CD4-positive, alpha-beta T cell treated with Interleukin-4 for 1 hour (primary cell): Measurements from ENCODE around the gene SLC19A1.

Experiments used
- DNase-seq, 2 donors: peaks; one replicate each; pipeline ENCODE4 v3.0.0-alpha.2; 2020 to 2022

Gene SLC19A1

GRCh38 chr21:45542242-45542666 lies at the start of gene SLC19A1:
Gene SLC19A1 (minus strand): TSS chr21:45542440. CDS start chr21:45537959, 4,481 bp downstream.
- peak; percentile 67 to 71 for DNase-seq

GRCh38 chr21:45591619-45592207 lies 49.5 kb upstream of the SLC19A1 start:
- peak in 1 of 2 donors; percentile 7 for DNase-seq

GRCh38 chr21:45590726-45591618 lies 48.7 kb upstream of the SLC19A1 start:
- peak; percentile 39 to 65 for DNase-seq

GRCh38 chr21:45590246-45590725 lies 48.0 kb upstream of the SLC19A1 start:
- peak; percentile 62 to 70 for DNase-seq

GRCh38 chr21:45589686-45590245 lies 47.5 kb upstream of the SLC19A1 start:
- DNase-seq, result no peak

- DNase-seq, result no peak
Measured at GRCh38 chr21:45588871-45589491, 46.7 kb upstream of the SLC19A1 start.

- no peak for DNase-seq
Measured at GRCh38 chr21:45588086-45588825, 46.0 kb upstream of the SLC19A1 start.

- DNase-seq, result no peak
Measured at GRCh38 chr21:45586289-45586858, 44.1 kb upstream of the SLC19A1 start.

- DNase-seq, result no peak
Measured at GRCh38 chr21:45584786-45585185, 42.5 kb upstream of the SLC19A1 start.

GRCh38 chr21:45583831-45584509 lies 41.7 kb upstream of the SLC19A1 start:
- no peak for DNase-seq

- no peak for DNase-seq
Measured at GRCh38 chr21:45582128-45582527, 39.9 kb upstream of the SLC19A1 start.

- no peak for DNase-seq
Measured at GRCh38 chr21:45581322-45581712, 39.1 kb upstream of the SLC19A1 start.

GRCh38 chr21:45580576-45581321 lies 38.5 kb upstream of the SLC19A1 start:
- no peak for DNase-seq

GRCh38 chr21:45580181-45580575 lies 37.9 kb upstream of the SLC19A1 start:
- no peak for DNase-seq

GRCh38 chr21:45579383-45580180 lies 37.3 kb upstream of the SLC19A1 start:
- no peak for DNase-seq

GRCh38 chr21:45578811-45579381 lies 36.7 kb upstream of the SLC19A1 start:
- no peak for DNase-seq

- no peak for DNase-seq
Measured at GRCh38 chr21:45578176-45578801, 36.0 kb upstream of the SLC19A1 start.

- DNase-seq, result no peak
Measured at GRCh38 chr21:45577801-45578175, 35.5 kb upstream of the SLC19A1 start.
